Small intestine (tissue), 7 donors: Measurements from ENCODE around the gene CCDC97. TPM values are rescaled to one million over a fixed set of nuclear protein-coding genes. Genes with fewer than 3 reads are reported as not detected.

Experiments
- DNase-seq, 2 donors: peaks; one replicate each; pipeline versions ENCODE4 v3.0.0 to v3.0.0-alpha.2; 2013
- FAIRE-seq: peaks from 2 replicates; lab custom pipeline; 2012; peaks lifted over from hg19 to GRCh38; lab: Jason Lieb, UNC
- H3K27ac ChIP-seq, 3 donors: one replicate each; pipeline ENCODE4 v1.5.1; 2013; ENCODE audit warnings: low read length in 2 of 3, mild to moderate bottlenecking in 2 of 3, control low read depth in 1 of 3, inconsistent platforms in 1 of 3, low read depth in 1 of 3, moderate library complexity in 1 of 3
- H3K27me3 ChIP-seq, 3 donors: one replicate each; pipeline ENCODE4 v1.6.1; 2013; ENCODE audit warnings: low read length in 3 of 3, inconsistent platforms in 1 of 3; ENCODE audit not compliant: control insufficient read depth in 3 of 3, insufficient read depth in 3 of 3
- H3K36me3 ChIP-seq, 3 donors: one replicate each; pipeline ENCODE4 v1.6.1; 2013; ENCODE audit warnings: low read length in 3 of 3, inconsistent platforms in 1 of 3, low read depth in 1 of 3, mild to moderate bottlenecking in 1 of 3, moderate library complexity in 1 of 3; ENCODE audit not compliant: control insufficient read depth in 3 of 3, insufficient read depth in 2 of 3
- H3K4me1 ChIP-seq, 3 donors: one replicate each; pipeline ENCODE4 v1.6.1; 2013; ENCODE audit warnings: low read length in 2 of 3, inconsistent platforms in 1 of 3, low read depth in 1 of 3, mild to moderate bottlenecking in 1 of 3, moderate library complexity in 1 of 3; ENCODE audit not compliant: control insufficient read depth in 3 of 3, insufficient read depth in 2 of 3
- H3K4me3 ChIP-seq, 3 donors: one replicate each; pipeline ENCODE4 v1.5.1; 2013; ENCODE audit warnings: low read length in 3 of 3, control low read depth in 1 of 3, inconsistent platforms in 1 of 3, low read depth in 1 of 3, mild to moderate bottlenecking in 1 of 3, moderate library complexity in 1 of 3
- H3K9me3 ChIP-seq, 2 donors: one replicate each; pipeline ENCODE4 v1.6.1; 2013; ENCODE audit warnings: low read depth in 1 of 2, low read length in 1 of 2; ENCODE audit not compliant: control insufficient read depth in 2 of 2, insufficient read depth in 1 of 2
- WGBS, 3 donors: extraction: QIAGEN DNeasy Blood & Tissue Kit; methylation state at CpG; one replicate each; pipeline ENCODE4 v1.1.7; 2013; 5-methylcytosine and 5-hydroxymethylcytosine counted together
- polyA plus RNA-seq, 4 donors: library from polyadenylated mRNA; stranded (reverse) in 3 of 4; unstranded in 1 of 4; fragments of 200-250 nt in 3 of 4; fragments of 120-200 nt in 1 of 4; gene quantifications; one replicate each; pipeline versions ENCODE4 v1.2.1 to v1.2.3, GENCODE V29; 2013
- donor health status: healthy with polysubstance abuse.
- donor health status: control.
- donor health status: control.
- donor health status: Bipolar disorder and iron deficiency.
- donor health status: healthy.

Gene CCDC97
- polyA plus RNA-seq, 4 donors: 11.1 to 26.1 (median 14.8) TPM

GRCh38 chr19:41324921-41325639 lies 15.1 kb downstream of the CCDC97 start:
- peaks cover 2 to 50% (median 3%) of the 10 kb centered on the region in 3 donors for H3K36me3 ChIP-seq
- 7 to 20% (median 19%) methylated on average over 16 to 23 of the region's 23 CpGs for WGBS, 3 donors
- peak in 1 of 2 donors; percentile 44 for DNase-seq
- no peaks in the 10 kb centered on the region for H3K9me3 ChIP-seq
- peaks cover 0 to 27% (median 0%) of the 10 kb centered on the region in 3 donors for H3K27me3 ChIP-seq
- H3K27ac ChIP-seq: peak overlapping the region in 1 of 3 donors; percentile 91
- no peak overlapping the region for H3K4me3 ChIP-seq
- H3K4me1 ChIP-seq: peaks cover 0 to 47% (median 7%) of the 10 kb centered on the region in 3 donors
- no peak for FAIRE-seq

GRCh38 chr19:41325640-41325946 lies 15.6 kb downstream of the CCDC97 start:
- H3K4me3 ChIP-seq: peak overlapping the region in 1 of 3 donors; percentile 22
- no peak for FAIRE-seq
- peaks cover 0 to 31% (median 0%) of the 10 kb centered on the region in 3 donors for H3K27me3 ChIP-seq
- H3K4me1 ChIP-seq: peaks cover 0 to 47% (median 7%) of the 10 kb centered on the region in 3 donors
- H3K9me3 ChIP-seq: no peaks in the 10 kb centered on the region
- WGBS, 3 donors: 9 to 30% (median 20%) methylated on average over 10 of the region's 10 CpGs
- H3K27ac ChIP-seq: peak overlapping the region; percentile 29 to 53 (median 32)
- DNase-seq: peak in 1 of 2 donors; percentile 36
- H3K36me3 ChIP-seq: peaks cover under 1 to 45% (median 2%) of the 10 kb centered on the region in 3 donors

GRCh38 chr19:41325947-41326706 lies 16.2 kb downstream of the CCDC97 start:
- DNase-seq: peak in 1 of 2 donors; percentile 51

GRCh38 chr19:41327076-41327575 lies 17.2 kb downstream of the CCDC97 start:
- peaks cover 0 to 47% (median 7%) of the 10 kb centered on the region in 3 donors for H3K4me1 ChIP-seq
- DNase-seq (no peak), FAIRE-seq (no peak)
- H3K36me3 ChIP-seq: peaks cover 0 to 39% (median 6%) of the 10 kb centered on the region in 3 donors
- no peaks in the 10 kb centered on the region for H3K9me3 ChIP-seq
- 12 to 33% (median 16%) methylated on average over 13 of the region's 13 CpGs for WGBS, 3 donors
- peaks cover 0 to 44% (median 0%) of the 10 kb centered on the region in 3 donors for H3K27me3 ChIP-seq
- H3K4me3 ChIP-seq: peak overlapping the region in 2 of 3 donors; percentile 21 to 28
- H3K27ac ChIP-seq: peak overlapping the region in 2 of 3 donors; percentile 0 to 83

More at GRCh38 chr19:41325947-41326706, 16.2 kb downstream of the CCDC97 start:
- H3K9me3 ChIP-seq: no peaks in the 10 kb centered on the region
- peaks cover 0 to 34% (median 0%) of the 10 kb centered on the region in 3 donors for H3K27me3 ChIP-seq
- peaks cover 2 to 40% (median 6%) of the 10 kb centered on the region in 3 donors for H3K36me3 ChIP-seq
- WGBS, 3 donors: 10 to 28% (median 24%) methylated on average over 25 to 30 of the region's 30 CpGs
- peaks cover 0 to 47% (median 7%) of the 10 kb centered on the region in 3 donors for H3K4me1 ChIP-seq
- no peak for FAIRE-seq
- peak overlapping the region; percentile 29 to 53 (median 32) for H3K27ac ChIP-seq
- H3K4me3 ChIP-seq: peak overlapping the region in 1 of 3 donors; percentile 22

- Histone ChIP-seq H3K36me3 (peaks cover 0 to 34% (median 6%) of the 10 kb centered on the region in 3 donors), H3K27ac (peak overlapping the region; percentile 0 to 83 (median 63)), H3K27me3 (peaks cover 0 to 45% (median 0%) of the 10 kb centered on the region in 3 donors), H3K4me1 (peaks cover 0 to 47% (median 6%) of the 10 kb centered on the region in 3 donors), H3K9me3 (no peaks in the 10 kb centered on the region), H3K4me3 (peak overlapping the region in 2 of 3 donors; percentile 21 to 28)
- peak; percentile 80 for DNase-seq
- FAIRE-seq: no peak
- WGBS, 3 donors: 1 to 23% (median 2%) methylated on average over 27 to 33 of the region's 33 CpGs
These were observed 17.7 kb downstream of the CCDC97 start for GRCh38 chr19:41327576-41328156.

GRCh38 chr19:41328157-41328841 lies 18.3 kb downstream of the CCDC97 start:
- Histone ChIP-seq H3K27me3 (peaks cover 0 to 45% (median 0%) of the 10 kb centered on the region in 3 donors), H3K4me1 (peaks cover 0 to 42% (median 4%) of the 10 kb centered on the region in 3 donors), H3K36me3 (peaks cover 0 to 28% (median 6%) of the 10 kb centered on the region in 3 donors), H3K4me3 (peak overlapping the region in 1 of 3 donors; percentile 28), H3K27ac (peak overlapping the region; percentile 0 to 83 (median 63)), H3K9me3 (no peaks in the 10 kb centered on the region)
- DNase-seq: peak in 1 of 2 donors; percentile 55
- no peak for FAIRE-seq
- 7 to 36% (median 14%) methylated on average over 22 of the region's 22 CpGs for WGBS, 3 donors

GRCh38 chr19:41328842-41329225 lies 18.9 kb downstream of the CCDC97 start:
- no peak overlapping the region for H3K4me3 ChIP-seq
- DNase-seq (no peak), FAIRE-seq (no peak)
- peaks cover 0 to 45% (median 0%) of the 10 kb centered on the region in 3 donors for H3K27me3 ChIP-seq
- H3K9me3 ChIP-seq: no peaks in the 10 kb centered on the region
- H3K4me1 ChIP-seq: peaks cover 0 to 39% (median 4%) of the 10 kb centered on the region in 3 donors
- 31 to 60% (median 50%) methylated on average over 1 of the region's 1 CpG for WGBS, 3 donors
- peak overlapping the region in 1 of 3 donors; percentile 83 for H3K27ac ChIP-seq
- H3K36me3 ChIP-seq: peaks cover 0 to 23% (median 6%) of the 10 kb centered on the region in 3 donors
